Neutrophil (primary cell): Measurements from ENCODE around the gene SSTR3.

Experiments
- H3K27ac ChIP-seq: fragments of 200-600 bp; sonication (generic); 2 replicates; pipeline ENCODE4 v1.5.1; 2016; ENCODE audit warnings: mild to moderate bottlenecking, moderate library complexity
- H3K27me3 ChIP-seq: fragments of 200-600 bp; sonication (generic); 2 replicates; pipeline ENCODE4 v1.6.0; 2016; ENCODE audit warnings: mild to moderate bottlenecking
- H3K36me3 ChIP-seq: fragments of 200-600 bp; sonication (generic); 2 replicates; pipeline ENCODE4 v1.5.1; 2017
- H3K4me1 ChIP-seq, 2 experiments: fragments of 200-600 bp in 1 of 2; sonication (generic) in 1 of 2; 1 replicate in 1 of 2; 2 replicates in 1 of 2; pipeline versions ENCODE4 v1.5.1 to v1.6.1; 2013 to 2016; ENCODE audit warnings: low read depth in 1 of 2, low read length in 1 of 2, mild to moderate bottlenecking in 1 of 2, moderate library complexity in 1 of 2; ENCODE audit not compliant: control insufficient read depth in 1 of 2, insufficient read depth in 1 of 2
- H3K4me3 ChIP-seq, 2 experiments: fragments of 200-600 bp in 1 of 2; sonication (generic) in 1 of 2; 1 replicate in 1 of 2; 2 replicates in 1 of 2; pipeline ENCODE4 v1.5.1; 2013 to 2016; ENCODE audit warnings: low read depth in 1 of 2, low read length in 1 of 2, mild to moderate bottlenecking in 1 of 2, moderate library complexity in 1 of 2
- H3K9me3 ChIP-seq: fragments of 200-600 bp; sonication (generic); 2 replicates; pipeline ENCODE4 v1.5.1; 2016
- TF ChIP-seq, protein P1 (sequence below): fragments of 200-600 bp; sonication (generic); IDR thresholded peaks from 2 replicates; pipeline ENCODE4 v1.5.1; 2016; ENCODE audit warnings: antibody characterized with exemption

Gene SSTR3

GRCh38 chr22:37161443-37161842 lies 50.8 kb downstream of the SSTR3 start:
- Histone ChIP-seq H3K27ac (no peak overlapping the region), H3K36me3 (no peaks in the 10 kb centered on the region), H3K27me3 (peaks cover 22% of the 10 kb centered on the region), H3K4me3 (no peak overlapping the region), H3K4me1 (peaks cover 3 to 7% of the 10 kb centered on the region in 2 experiments), H3K9me3 (no peaks in the 10 kb centered on the region)
- TF ChIP-seq, protein P1, sequence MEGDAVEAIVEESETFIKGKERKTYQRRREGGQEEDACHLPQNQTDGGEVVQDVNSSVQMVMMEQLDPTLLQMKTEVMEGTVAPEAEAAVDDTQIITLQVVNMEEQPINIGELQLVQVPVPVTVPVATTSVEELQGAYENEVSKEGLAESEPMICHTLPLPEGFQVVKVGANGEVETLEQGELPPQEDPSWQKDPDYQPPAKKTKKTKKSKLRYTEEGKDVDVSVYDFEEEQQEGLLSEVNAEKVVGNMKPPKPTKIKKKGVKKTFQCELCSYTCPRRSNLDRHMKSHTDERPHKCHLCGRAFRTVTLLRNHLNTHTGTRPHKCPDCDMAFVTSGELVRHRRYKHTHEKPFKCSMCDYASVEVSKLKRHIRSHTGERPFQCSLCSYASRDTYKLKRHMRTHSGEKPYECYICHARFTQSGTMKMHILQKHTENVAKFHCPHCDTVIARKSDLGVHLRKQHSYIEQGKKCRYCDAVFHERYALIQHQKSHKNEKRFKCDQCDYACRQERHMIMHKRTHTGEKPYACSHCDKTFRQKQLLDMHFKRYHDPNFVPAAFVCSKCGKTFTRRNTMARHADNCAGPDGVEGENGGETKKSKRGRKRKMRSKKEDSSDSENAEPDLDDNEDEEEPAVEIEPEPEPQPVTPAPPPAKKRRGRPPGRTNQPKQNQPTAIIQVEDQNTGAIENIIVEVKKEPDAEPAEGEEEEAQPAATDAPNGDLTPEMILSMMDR, result no peak

GRCh38 chr22:37160027-37160426 lies 52.2 kb downstream of the SSTR3 start:
- Histone ChIP-seq H3K36me3 (no peaks in the 10 kb centered on the region), H3K27me3 (peaks cover 22% of the 10 kb centered on the region), H3K4me1 (peaks cover 0 to 7% of the 10 kb centered on the region in 2 experiments), H3K4me3 (no peak overlapping the region), H3K9me3 (no peaks in the 10 kb centered on the region), H3K27ac (no peak overlapping the region)
- TF ChIP-seq, protein P1, result no peak

- peaks cover 22% of the 10 kb centered on the region for H3K27me3 ChIP-seq
- no peaks in the 10 kb centered on the region for H3K9me3 ChIP-seq
- no peak overlapping the region for H3K4me3 ChIP-seq
- H3K36me3 ChIP-seq, result no peaks in the 10 kb centered on the region
- peaks cover 0 to 7% of the 10 kb centered on the region in 2 experiments for H3K4me1 ChIP-seq
- no peak overlapping the region for H3K27ac ChIP-seq
- TF ChIP-seq, protein P1, result no peak
Measured at GRCh38 chr22:37158963-37159290, 53.4 kb downstream of the SSTR3 start.

GRCh38 chr22:37157516-37158285 lies 54.6 kb downstream of the SSTR3 start:
- Histone ChIP-seq H3K27me3 (peaks cover 22% of the 10 kb centered on the region), H3K27ac (no peak overlapping the region), H3K4me1 (peaks cover 0 to 7% of the 10 kb centered on the region in 2 experiments), H3K36me3 (no peaks in the 10 kb centered on the region), H3K9me3 (no peaks in the 10 kb centered on the region), H3K4me3 (no peak overlapping the region)
- TF ChIP-seq, protein P1, result no peak

- no peak overlapping the region for H3K4me3 ChIP-seq
- H3K27me3 ChIP-seq, result peaks cover 22% of the 10 kb centered on the region
- no peaks in the 10 kb centered on the region for H3K9me3 ChIP-seq
- TF ChIP-seq, protein P1, result no peak
- H3K27ac ChIP-seq, result no peak overlapping the region
- peaks cover 0 to 7% of the 10 kb centered on the region in 2 experiments for H3K4me1 ChIP-seq
- no peaks in the 10 kb centered on the region for H3K36me3 ChIP-seq
Measured at GRCh38 chr22:37156686-37157435, 55.4 kb downstream of the SSTR3 start.
